Left hindlimb (tissue), 1 donor: Measurements from ENCODE around the gene TFF1.

Experiments
- DNase-seq: peaks from one replicate; pipeline ENCODE4 v3.0.0-alpha.2; 2018

TFF1 gene

GRCh38 chr21:42379426-42380215 is 13.3 kb upstream of the TFF1 start:
- no peak for DNase-seq

DNA sequence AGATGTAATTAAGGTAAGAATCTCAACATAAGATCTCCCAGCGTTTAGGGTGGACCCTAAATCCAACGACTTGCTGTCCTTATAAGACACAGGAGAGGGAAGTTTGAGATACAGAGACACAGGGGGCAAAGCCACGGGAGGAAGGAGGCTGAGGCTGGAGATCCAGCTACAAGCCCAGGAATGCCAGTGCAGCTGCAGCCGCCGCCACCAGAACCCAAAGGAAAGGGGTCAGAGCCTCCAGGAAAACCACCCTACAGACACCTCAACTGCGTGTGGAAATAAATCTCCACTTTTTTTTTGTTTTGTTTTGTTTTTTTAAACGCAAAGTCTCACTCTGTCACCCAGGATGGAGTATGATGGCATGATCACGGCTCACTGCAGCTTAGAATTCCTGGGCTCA is 12.1 kb upstream of the TFF1 start:
- no peak for DNase-seq

- DNase-seq = no peak
Measured at GRCh38 chr21:42377951-42378340, 11.6 kb upstream of the TFF1 start.

- DNase-seq = no peak
Measured at GRCh38 chr21:42377211-42377950, 11.0 kb upstream of the TFF1 start.

DNA sequence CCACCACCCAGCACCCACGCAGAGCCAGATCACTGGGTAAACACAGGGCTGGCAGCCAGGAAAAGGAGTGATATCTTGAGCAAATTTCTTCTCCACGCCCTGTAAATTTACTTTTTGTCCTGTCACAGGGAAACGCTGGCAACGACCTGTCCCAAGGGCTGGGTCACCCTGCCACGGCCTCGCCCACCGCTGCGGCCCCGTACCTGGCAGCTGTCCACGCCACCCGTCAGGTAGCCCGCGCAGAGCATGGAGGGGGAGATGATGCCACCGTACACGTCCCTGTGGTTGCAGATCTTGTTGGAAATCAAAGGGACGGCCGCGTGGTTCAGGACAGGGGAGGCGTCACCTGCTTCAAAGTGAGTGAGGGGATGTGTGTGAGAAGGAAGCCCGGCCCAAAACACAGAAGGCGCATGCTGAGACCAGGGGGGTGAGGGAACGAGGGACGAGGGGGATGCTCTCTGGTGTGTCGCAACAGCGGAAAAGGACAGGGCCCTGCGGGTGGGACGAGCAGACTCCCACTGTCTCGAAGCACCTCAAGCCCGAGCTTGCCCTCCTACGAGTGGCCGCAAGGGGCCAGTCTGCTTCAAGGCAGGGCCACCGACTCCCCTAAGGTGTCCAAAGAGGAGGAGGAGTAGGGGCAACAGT is 10.1 kb upstream of the TFF1 start:
- DNase-seq = no peak

- DNase-seq = no peak
Measured at GRCh38 chr21:42375966-42376337, 9.6 kb upstream of the TFF1 start.

GRCh38 chr21:42375506-42375905 is 9.2 kb upstream of the TFF1 start:
- DNase-seq = no peak

- no peak for DNase-seq
Measured at GRCh38 chr21:42374864-42375499, 8.6 kb upstream of the TFF1 start.

- no peak for DNase-seq
Measured at GRCh38 chr21:42374457-42374856, 8.1 kb upstream of the TFF1 start.

DNA sequence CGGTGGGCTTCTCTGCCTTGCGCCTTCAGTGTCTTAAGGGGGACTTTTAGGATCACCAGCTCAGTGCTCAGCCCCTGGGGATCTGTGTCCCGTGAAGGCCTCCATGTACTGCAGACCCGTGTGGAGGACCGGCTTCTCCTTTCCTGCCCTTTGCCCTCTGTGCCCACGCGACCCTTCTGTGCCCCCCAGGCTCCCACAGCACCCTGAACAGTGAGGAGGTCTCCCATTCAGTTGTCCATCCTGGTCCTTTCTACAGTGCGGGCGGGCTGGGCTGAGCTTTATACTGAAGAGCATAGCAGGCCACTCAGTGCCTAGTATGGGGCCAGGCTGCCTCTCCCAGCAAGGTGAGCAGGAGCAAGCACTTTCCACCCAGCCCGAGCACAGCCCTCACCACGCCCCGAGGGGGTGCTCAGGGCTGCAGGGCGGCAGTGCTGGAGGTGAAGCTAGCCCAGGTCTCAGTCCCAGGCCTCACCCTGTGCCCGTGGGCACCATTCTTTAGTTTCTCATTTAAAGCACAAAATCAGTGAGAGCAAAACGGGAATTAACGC is 7.6 kb upstream of the TFF1 start:
- DNase-seq = no peak

DNA sequence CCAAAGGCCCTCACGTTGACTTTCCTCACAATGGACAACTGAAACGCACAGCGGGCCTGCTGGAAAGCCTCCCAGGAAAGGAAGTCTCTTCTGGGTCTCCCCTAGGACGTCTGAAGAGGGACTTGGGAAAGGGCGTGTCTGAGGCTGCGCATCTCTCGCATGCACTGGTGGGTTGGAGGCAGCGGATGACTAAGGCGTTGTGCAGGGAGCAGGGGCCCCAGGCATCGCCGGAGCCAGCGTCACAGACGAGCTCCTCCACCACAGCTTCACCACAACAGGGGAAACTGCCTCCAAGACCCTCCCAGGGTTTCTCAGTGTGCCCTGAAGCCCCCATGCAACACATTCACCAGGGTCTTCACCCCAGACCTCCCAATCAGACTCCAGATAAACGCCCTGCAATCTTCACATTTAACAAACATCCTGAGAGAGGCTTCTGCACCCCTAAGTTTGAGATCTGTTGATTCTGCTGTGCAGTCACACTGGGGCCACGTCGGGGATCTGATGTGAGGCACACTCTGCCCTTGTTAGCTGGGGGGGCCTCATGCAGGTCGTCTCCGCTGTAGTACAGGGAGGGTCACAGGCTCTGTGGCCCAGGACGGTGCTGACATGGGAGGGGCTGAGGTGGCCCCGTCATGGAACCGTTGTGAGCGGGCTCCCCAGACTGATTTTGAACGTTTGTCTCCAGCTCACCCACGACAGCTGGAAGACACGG is 7.0 kb upstream of the TFF1 start:
- no peak for DNase-seq

DNA sequence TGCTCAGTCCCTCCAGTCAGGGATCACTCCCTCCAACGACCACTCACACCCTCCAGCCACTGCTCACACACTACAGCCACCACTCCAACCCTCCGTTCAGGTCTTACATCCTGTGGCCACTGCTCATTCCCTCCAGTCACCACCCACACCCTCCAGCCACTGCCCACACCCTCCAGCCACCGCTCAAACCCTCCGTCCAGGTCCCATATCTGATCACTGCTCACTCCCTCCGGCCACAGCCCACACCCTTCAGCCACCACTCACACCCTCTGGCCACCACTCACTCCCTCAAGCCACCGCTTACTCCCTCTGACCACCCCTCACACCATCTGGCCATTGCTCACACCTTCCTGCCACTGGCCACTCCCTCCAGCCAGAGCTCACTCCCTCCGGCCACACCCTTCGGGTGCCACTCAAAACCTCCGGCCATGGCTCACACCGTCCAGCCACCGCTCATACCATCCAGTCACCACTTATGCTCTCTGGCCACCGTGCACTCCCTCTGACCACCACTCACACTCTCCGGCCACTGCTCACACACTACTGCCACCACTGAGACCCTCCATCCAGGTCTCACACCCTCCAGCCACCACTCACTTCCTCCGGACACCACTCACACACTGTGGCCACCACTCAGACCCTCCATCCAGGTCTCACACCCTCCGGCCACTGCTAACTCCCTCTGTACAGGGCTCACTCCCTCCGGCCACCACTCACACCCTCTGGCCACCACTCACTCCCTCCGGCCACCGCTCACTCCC is 4.7 kb upstream of the TFF1 start:
- DNase-seq = no peak

GRCh38 chr21:42369821-42370220 is 3.5 kb upstream of the TFF1 start:
- no peak for DNase-seq

DNA sequence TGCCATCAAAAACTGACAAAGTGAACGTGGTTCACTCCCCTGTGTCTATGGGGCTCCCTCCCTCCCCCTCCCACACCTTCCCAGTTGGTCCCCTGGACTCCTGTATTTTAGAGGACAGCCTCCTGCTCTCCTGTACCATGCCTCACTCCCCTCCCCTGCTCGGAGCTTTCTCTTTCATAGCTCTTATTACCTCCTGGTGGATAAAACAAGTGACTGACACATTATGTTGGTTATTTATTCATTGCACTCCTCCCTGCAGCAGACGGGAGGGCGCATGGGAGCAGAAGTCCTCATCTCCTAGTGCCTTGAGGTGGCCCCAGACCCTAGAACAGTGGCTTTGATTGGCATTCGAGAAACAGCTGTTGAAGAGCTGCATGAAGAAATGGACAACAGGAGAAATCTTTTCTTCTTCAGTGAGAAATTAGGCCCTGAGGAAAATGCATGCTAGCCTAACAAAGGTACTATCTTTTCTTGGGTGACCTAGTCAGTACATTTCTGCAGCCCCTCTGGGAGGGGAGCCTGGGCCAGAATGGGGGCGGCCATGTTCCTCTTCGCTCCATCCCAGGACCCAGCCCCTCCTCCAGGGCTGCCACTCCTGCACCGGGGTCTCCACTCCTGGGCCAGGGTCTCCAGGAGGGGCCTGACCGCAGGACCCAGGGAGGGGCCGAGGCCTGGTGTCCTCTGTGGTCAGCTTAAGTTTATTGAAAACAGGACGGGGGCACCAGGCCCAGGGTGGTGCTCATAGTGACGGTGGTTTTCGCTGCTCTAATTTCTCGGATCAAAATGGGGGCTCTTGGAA is 1.2 kb upstream of the TFF1 start:
- no peak for DNase-seq

DNA sequence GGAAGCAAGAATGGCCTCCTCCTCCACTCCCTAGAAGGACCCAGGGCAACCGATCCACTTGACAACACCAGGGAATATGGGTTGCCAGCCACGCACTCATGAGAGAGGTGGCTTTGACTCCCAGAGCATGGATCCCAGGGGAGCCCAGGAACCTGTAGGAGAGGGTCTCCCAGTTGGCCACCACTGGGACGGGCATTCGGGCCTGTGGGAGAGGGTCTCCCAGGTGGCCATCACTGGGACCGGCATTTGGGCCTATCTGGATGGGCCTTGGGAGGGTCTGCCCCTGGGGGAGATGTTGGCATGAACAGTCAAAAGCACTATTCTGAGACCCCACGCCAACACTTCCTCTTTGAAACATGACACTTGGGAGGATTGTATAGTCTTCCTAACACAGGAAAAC is 565 bp downstream of the TFF1 start:
- no peak for DNase-seq

- no peak for DNase-seq
Measured at GRCh38 chr21:42364304-42364865, 1.9 kb downstream of the TFF1 start.

GRCh38 chr21:42363312-42363711 is 3.0 kb downstream of the TFF1 start:
- no peak for DNase-seq

GRCh38 chr21:42362700-42363099 is 3.6 kb downstream of the TFF1 start:
- DNase-seq = no peak

DNA sequence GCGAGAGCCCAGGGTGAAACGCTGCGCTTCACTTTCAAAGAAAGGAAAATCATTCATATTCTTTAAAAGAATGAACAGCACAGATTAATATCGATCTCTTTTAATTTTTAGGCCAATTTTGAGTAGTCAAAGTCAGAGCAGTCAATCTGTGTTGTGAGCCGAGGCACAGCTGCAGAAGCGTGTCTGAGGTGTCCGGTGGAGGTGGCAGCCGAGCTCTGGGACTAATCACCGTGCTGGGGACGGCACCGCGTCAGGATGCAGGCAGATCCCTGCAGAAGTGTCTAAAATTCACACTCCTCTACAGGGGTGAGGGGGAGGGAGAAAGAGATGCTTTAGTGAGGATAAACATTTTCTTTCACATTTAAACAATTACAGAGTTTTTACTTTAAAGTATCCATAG is 4.1 kb downstream of the TFF1 start:
- DNase-seq = no peak

GRCh38 chr21:42361286-42361685 is 5.0 kb downstream of the TFF1 start:
- no peak for DNase-seq

- no peak for DNase-seq
Measured at GRCh38 chr21:42360317-42360716, 6.0 kb downstream of the TFF1 start.
